PC-9 (cell line): ENCODE data around the gene SORT1. TPM values are rescaled to one million over a fixed set of nuclear protein-coding genes. Genes with fewer than 3 reads are reported as not detected.
A peak's percentile ranks its signal among the peaks of the same experiment; 100 is the strongest.

ENCODE experiments used
- BruUV-seq: library from RNA; stranded (reverse); fragments of 400-500 nt; replicated peaks from 2 replicates; lab custom pipeline; 2021; lab: Mats Ljungman, UMichigan
- CTCF ChIA-PET: fragments of 300-600 bp; sonication (Branson Sonifier 250); formaldehyde crosslinking; loops from one replicate; lab custom pipeline; 2022; ENCODE audit warnings: antibody characterized with exemption; lab: Charles Lee
- POLR2A ChIA-PET: fragments of 300-600 bp; sonication (Branson Sonifier 250); formaldehyde crosslinking; loops from one replicate; lab custom pipeline; 2022; ENCODE audit warnings: antibody characterized with exemption; ENCODE audit not compliant: unreplicated experiment; lab: Charles Lee
- DNase-seq, 2 experiments: peaks; one replicate each; pipeline versions ENCODE4 v3.0.0 to v3.0.0-alpha.2; 2015 to 2022; ENCODE audit warnings: mixed read lengths in 1 of 2
- H2AFZ ChIP-seq: fragments of 200-600 bp; sonication (generic); 2 replicates; pipeline ENCODE4 v1.8.1; 2017; ENCODE audit warnings: antibody characterized with exemption
- H3F3A ChIP-seq: fragments of 200-600 bp; sonication (generic); 2 replicates; pipeline ENCODE4 v1.8.1; 2017; ENCODE audit warnings: antibody characterized with exemption, mild to moderate bottlenecking, low read depth; ENCODE audit not compliant: insufficient read depth
- H3K27ac ChIP-seq: fragments of 200-600 bp; sonication (generic); 2 replicates; pipeline ENCODE4 v1.6.1; 2016; ENCODE audit warnings: mixed run types
- H3K27me3 ChIP-seq: fragments of 200-600 bp; sonication (generic); 2 replicates; pipeline ENCODE4 v1.6.1; 2016; ENCODE audit warnings: low read depth, mixed run types; ENCODE audit not compliant: insufficient read depth
- H3K36me3 ChIP-seq: fragments of 200-600 bp; sonication (generic); 2 replicates; pipeline ENCODE4 v1.6.1; 2016; ENCODE audit warnings: low read depth, mixed run types
- H3K4me1 ChIP-seq: fragments of 200-600 bp; sonication (generic); replicated peaks from 2 replicates; pipeline ENCODE4 v1.6.1; 2016; ENCODE audit warnings: mixed run types; ENCODE audit not compliant: insufficient read depth
- H3K4me2 ChIP-seq: fragments of 200-600 bp; sonication (generic); 2 replicates; pipeline ENCODE4 v1.6.1; 2017; ENCODE audit warnings: mixed run types
- H3K4me3 ChIP-seq: fragments of 200-600 bp; sonication (generic); 2 replicates; pipeline ENCODE4 v1.6.1; 2016; ENCODE audit warnings: mixed run types
- H3K79me2 ChIP-seq: fragments of 200-600 bp; sonication (generic); 2 replicates; pipeline ENCODE4 v1.6.1; 2017; ENCODE audit warnings: low read depth, mixed run types
- H3K9me2 ChIP-seq: fragments of 200-600 bp; sonication (generic); 2 replicates; pipeline ENCODE4 v1.8.1; 2017; ENCODE audit warnings: mild to moderate bottlenecking; ENCODE audit not compliant: insufficient read depth
- H3K9me3 ChIP-seq: fragments of 200-600 bp; sonication (generic); 2 replicates; pipeline ENCODE4 v1.8.1; 2016; ENCODE audit warnings: low read depth; ENCODE audit not compliant: insufficient read depth
- H4K20me1 ChIP-seq: fragments of 200-600 bp; sonication (generic); 2 replicates; pipeline ENCODE4 v1.8.1; 2017; ENCODE audit not compliant: insufficient read depth
- EZH2 ChIP-seq: fragments of 200-600 bp; sonication (generic); IDR thresholded peaks from 2 replicates; pipeline ENCODE4 v1.8.0; 2017; ENCODE audit warnings: antibody characterized with exemption, low read depth
- intact Hi-C: fragments of 100-400 bp; cut with micrococcal nuclease; formaldehyde crosslinking; loops from one replicate; pipeline ENCODE4 v1.10.0; 2022; ENCODE audit not compliant: unreplicated experiment
- total RNA-seq: library from RNA; stranded (reverse); gene quantifications from 2 replicates; pipeline ENCODE4 v1.2.3, GENCODE V29; 2021
- TF ChIP-seq, protein P1 (sequence below): fragments of 200-600 bp; sonication (generic); conservative IDR thresholded peaks from 2 replicates; pipeline ENCODE4 v1.6.1; 2017; ENCODE audit warnings: mixed run types, antibody characterized with exemption, mild to moderate bottlenecking, moderate library complexity

Gene SORT1
- total RNA-seq, 1 experiment from 2014 or later = 25.7 TPM

DNA sequence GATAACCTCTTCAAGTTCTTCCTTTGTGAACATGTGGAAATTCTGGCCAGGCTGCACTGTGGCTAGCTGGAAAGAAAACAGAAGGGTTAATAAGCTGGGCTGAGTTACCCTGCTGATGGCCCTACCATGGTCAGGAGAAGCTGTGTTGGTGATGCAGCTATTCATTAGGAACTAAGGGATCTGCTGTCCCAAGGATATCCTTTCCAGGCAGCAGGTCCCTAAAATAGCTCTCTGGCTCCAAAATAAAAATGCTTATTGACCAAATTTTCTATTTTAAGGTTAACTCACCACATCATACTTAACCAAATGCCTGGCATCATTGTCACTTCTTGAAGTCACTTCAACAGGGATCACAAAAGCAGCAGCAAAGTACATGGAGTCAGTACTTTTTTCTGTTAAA, 4.3 kb upstream of the SORT1 start:
- peaks cover 21% of the 10 kb centered on the region for H4K20me1 ChIP-seq
- BruUV-seq = no TSS peak
- H3K4me1 ChIP-seq = peaks cover 12% of the 10 kb centered on the region
- no peak overlapping the region for H3K4me2 ChIP-seq
- H3K27ac ChIP-seq = no peak overlapping the region
- ChIA-PET POLR2A (interaction anchor here (0.7 to 0.8 kb wide), 2 partner anchors 583 to 1538 kb away, joined by 3 to 7 read pairs; no protein-coding TSS in a partner anchor), CTCF (interaction anchor here (0.6 kb wide), 1 partner anchor 93 kb away, joined by 3 read pairs; no protein-coding TSS in a partner anchor)
- DNase-seq = no peak
- intact Hi-C loops = loop anchor here (5.0 kb wide), 1 partner anchor 130 kb away; no protein-coding TSS in a partner anchor
- peaks cover 42% of the 10 kb centered on the region for H3K36me3 ChIP-seq
- no peak for TF ChIP-seq EZH2
- TF ChIP-seq, protein P1, sequence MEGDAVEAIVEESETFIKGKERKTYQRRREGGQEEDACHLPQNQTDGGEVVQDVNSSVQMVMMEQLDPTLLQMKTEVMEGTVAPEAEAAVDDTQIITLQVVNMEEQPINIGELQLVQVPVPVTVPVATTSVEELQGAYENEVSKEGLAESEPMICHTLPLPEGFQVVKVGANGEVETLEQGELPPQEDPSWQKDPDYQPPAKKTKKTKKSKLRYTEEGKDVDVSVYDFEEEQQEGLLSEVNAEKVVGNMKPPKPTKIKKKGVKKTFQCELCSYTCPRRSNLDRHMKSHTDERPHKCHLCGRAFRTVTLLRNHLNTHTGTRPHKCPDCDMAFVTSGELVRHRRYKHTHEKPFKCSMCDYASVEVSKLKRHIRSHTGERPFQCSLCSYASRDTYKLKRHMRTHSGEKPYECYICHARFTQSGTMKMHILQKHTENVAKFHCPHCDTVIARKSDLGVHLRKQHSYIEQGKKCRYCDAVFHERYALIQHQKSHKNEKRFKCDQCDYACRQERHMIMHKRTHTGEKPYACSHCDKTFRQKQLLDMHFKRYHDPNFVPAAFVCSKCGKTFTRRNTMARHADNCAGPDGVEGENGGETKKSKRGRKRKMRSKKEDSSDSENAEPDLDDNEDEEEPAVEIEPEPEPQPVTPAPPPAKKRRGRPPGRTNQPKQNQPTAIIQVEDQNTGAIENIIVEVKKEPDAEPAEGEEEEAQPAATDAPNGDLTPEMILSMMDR = no peak
- H3K27me3 ChIP-seq = no peaks in the 10 kb centered on the region
- no peak overlapping the region for H2AFZ ChIP-seq
- peaks cover 73% of the 10 kb centered on the region for H3F3A ChIP-seq
- no peaks in the 10 kb centered on the region for H3K9me2 ChIP-seq
- H3K9me3 ChIP-seq = no peaks in the 10 kb centered on the region
- no peak overlapping the region for H3K4me3 ChIP-seq
- H3K79me2 ChIP-seq = peaks cover 1% of the 10 kb centered on the region

DNA sequence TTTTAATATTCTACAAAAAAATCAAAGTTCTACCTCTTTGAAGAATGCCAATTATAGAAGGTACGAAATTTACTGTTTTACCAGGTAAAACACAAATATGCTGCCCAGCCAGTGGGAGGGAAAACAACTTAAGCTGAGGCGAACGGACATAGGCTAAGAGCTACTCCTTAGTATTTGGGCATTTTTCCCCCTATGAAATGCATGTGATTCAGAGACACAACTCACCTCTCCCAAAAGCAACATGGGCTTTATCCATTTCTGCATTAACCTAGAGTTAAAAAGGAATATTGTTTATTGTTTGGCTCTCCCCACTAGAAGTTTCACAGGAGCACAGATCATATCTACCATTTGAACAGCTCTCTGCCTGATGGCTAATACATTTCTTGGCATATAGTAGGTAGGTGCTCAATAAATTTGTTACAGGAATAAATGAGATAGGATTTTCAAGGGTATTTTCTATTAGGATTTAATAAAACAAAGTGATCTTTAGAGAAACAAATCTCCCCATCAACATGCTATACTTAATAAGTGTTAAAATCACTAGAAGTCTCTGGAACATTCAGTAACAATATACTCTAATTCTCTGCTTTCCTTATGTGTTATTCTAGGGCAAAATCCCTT, 2.4 kb upstream of the SORT1 start:
- Histone ChIP-seq H3K4me1 (peaks cover 30% of the 10 kb centered on the region), H3K4me2 (no peak overlapping the region), H3K36me3 (peaks cover 32% of the 10 kb centered on the region), H3K9me2 (no peaks in the 10 kb centered on the region), H3K79me2 (peaks cover 19% of the 10 kb centered on the region), H3K9me3 (no peaks in the 10 kb centered on the region), H3K4me3 (no peak overlapping the region), H3F3A (peaks cover 57% of the 10 kb centered on the region), H2AFZ (no peak overlapping the region), H4K20me1 (peaks cover 9% of the 10 kb centered on the region), H3K27ac (no peak overlapping the region), H3K27me3 (no peaks in the 10 kb centered on the region)
- DNase-seq = no peak
- intact Hi-C loops = loop anchor here (5.0 kb wide), 1 partner anchor 132 kb away; no protein-coding TSS in a partner anchor
- CTCF ChIA-PET = interaction anchor here (0.6 to 0.8 kb wide), 2 partner anchors 127 to 159 kb away, joined by 3 read pairs; no protein-coding TSS in a partner anchor
- TF ChIP-seq, protein P1 = no peak
- TF ChIP-seq EZH2 = no peak
- POLR2A ChIA-PET = interaction anchor here (0.6 kb wide), 1 partner anchor 158 kb away, joined by 27 read pairs; no protein-coding TSS in a partner anchor
- no TSS peak for BruUV-seq

DNA sequence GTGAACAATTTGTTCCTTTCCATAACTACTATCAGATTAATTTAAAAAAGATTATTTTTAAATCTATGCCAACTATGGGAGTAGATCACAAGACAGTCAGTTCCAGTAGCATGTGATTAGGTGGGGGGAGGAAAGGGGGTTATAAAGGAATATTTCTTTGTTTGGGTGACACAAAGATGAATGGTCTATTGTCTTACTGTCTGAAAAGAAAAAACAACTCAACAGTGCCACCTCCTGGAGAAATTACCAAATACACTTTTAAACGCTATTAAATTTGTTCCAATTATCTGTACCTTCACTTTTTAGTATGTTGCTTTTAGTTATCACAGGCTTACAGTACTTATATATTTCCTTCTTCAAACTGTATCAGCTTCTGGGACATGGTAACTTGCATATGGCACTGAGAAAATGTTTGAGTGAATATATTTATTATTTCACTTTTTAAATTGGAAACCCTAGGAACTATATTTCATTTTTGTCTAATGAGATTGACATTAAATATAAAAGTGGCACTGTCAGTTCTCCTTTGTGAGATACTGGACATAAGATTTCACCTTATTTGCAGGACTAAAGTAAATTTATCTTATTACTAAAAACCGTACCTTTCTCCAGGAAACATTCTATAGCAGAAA, 1.7 kb upstream of the SORT1 start:
- H3K27me3 ChIP-seq = no peaks in the 10 kb centered on the region
- no peak overlapping the region for H3K4me3 ChIP-seq
- ChIA-PET CTCF (interaction anchor here (0.5 to 1.8 kb wide), 5 partner anchors 123 to 290 kb away, joined by 3 to 16 read pairs (median 5); no protein-coding TSS in a partner anchor), POLR2A (interaction anchor here (0.6 to 1.0 kb wide), 2 partner anchors 158 to 202 kb away, joined by 16 to 27 read pairs; no protein-coding TSS in a partner anchor)
- TF ChIP-seq EZH2 = no peak
- TF ChIP-seq, protein P1 = peak; percentile 93
- no TSS peak for BruUV-seq
- H3K4me1 ChIP-seq = peaks cover 30% of the 10 kb centered on the region
- H3K79me2 ChIP-seq = peaks cover 19% of the 10 kb centered on the region
- peak in 1 of 2 experiments; percentile 61 for DNase-seq
- no peaks in the 10 kb centered on the region for H3K9me2 ChIP-seq
- H3F3A ChIP-seq = peaks cover 50% of the 10 kb centered on the region
- H3K27ac ChIP-seq = no peak overlapping the region
- peak overlapping the region; percentile 89 for H3K4me2 ChIP-seq
- peaks cover 25% of the 10 kb centered on the region for H3K36me3 ChIP-seq
- H3K9me3 ChIP-seq = no peaks in the 10 kb centered on the region
- peaks cover 2% of the 10 kb centered on the region; the same call in 1 of the 2 replicates for H4K20me1 ChIP-seq
- no peak overlapping the region for H2AFZ ChIP-seq
- intact Hi-C loops = loop anchor here (1.0 to 2.0 kb wide), 4 partner anchors 136 to 310 kb away; no protein-coding TSS in a partner anchor
